Breast epithelium (tissue), 4 donors: ENCODE data around the gene EIF3L. TPM values are rescaled to one million over a fixed set of nuclear protein-coding genes. Genes with fewer than 3 reads are reported as not detected.
A peak's percentile ranks its signal among the peaks of the same experiment; 100 is the strongest.

Experiments
- DNase-seq, 2 donors: peaks; one replicate each; pipeline ENCODE4 v3.0.0-alpha.2; 2019; ENCODE audit warnings: low spot score in 2 of 2
- H3K27ac ChIP-seq, 2 donors: fragments of 200-600 bp; sonication (generic) in 1 of 2; one replicate each; pipeline ENCODE4 v1.5.1; 2016 to 2019; ENCODE audit warnings: mild to moderate bottlenecking in 1 of 2
- H3K27me3 ChIP-seq, 2 donors: fragments of 200-600 bp; sonication (generic) in 1 of 2; one replicate each; pipeline versions ENCODE4 v1.5.1 to v1.6.0; 2017 to 2019; ENCODE audit warnings: control low read depth in 1 of 2, mild to moderate bottlenecking in 1 of 2
- H3K36me3 ChIP-seq: fragments of 200-600 bp; one replicate; pipeline ENCODE4 v1.5.1; 2019
- H3K4me1 ChIP-seq, 2 donors: fragments of 200-600 bp; sonication (generic); one replicate each; pipeline ENCODE4 v1.5.1; 2016 to 2019; ENCODE audit warnings: control low read depth in 1 of 2
- H3K4me3 ChIP-seq, 3 donors: fragments of 200-600 bp; sonication (generic); 1 replicate in 2 of 3; 2 replicates in 1 of 3; pipeline ENCODE4 v1.5.1; 2016 to 2019; ENCODE audit warnings: mild to moderate bottlenecking in 3 of 3, moderate library complexity in 2 of 3
- H3K9me3 ChIP-seq, 2 donors: fragments of 200-600 bp; sonication (generic) in 1 of 2; one replicate each; pipeline ENCODE4 v1.5.1; 2016 to 2019; ENCODE audit warnings: control low read depth in 1 of 2
- CTCF ChIP-seq, 3 donors: fragments of 450-650 bp; IDR thresholded peaks; one replicate each; pipeline ENCODE4 v1.5.1; 2016 to 2017; ENCODE audit warnings: antibody characterized with exemption in 3 of 3, mild to moderate bottlenecking in 3 of 3, moderate library complexity in 3 of 3
- POLR2A ChIP-seq: fragments of 450-650 bp; IDR thresholded peaks from one replicate; pipeline ENCODE4 v1.6.1; 2016; ENCODE audit warnings: antibody characterized with exemption, mild to moderate bottlenecking, moderate library complexity
- POLR2AphosphoS5 ChIP-seq, 3 donors: sonication (generic); formaldehyde crosslinking; IDR thresholded peaks; one replicate each; pipeline ENCODE4 v1.6.1; 2017; ENCODE audit warnings: antibody characterized with exemption in 3 of 3
- intact Hi-C: fragments of 100-400 bp; cut with DNase I; formaldehyde crosslinking; loops from one replicate; pipeline ENCODE4 v1.15.1; 2023; ENCODE audit warnings: low total_unique reads
- total RNA-seq, 3 donors: library from RNA; depleted of rRNA; stranded (reverse); fragments of >200 nt; gene quantifications; one replicate each; pipeline ENCODE4 v1.1.0, GENCODE V29; 2016

EIF3L gene
- total RNA-seq, 3 donors from 2014 or later = 471 to 569 (median 490) TPM

GRCh38 chr22:37846433-37846832 is 2.8 kb upstream of the EIF3L start:
- no peak for DNase-seq
- peaks cover 0 to 7% of the 10 kb centered on the region in 2 donors for H3K4me1 ChIP-seq
- no peak overlapping the region for H3K27ac ChIP-seq
- H3K4me3 ChIP-seq = no peak overlapping the region
- H3K36me3 ChIP-seq = no peaks in the 10 kb centered on the region
- no peaks in the 10 kb centered on the region for H3K9me3 ChIP-seq
- H3K27me3 ChIP-seq = no peaks in the 10 kb centered on the region
- intact Hi-C loops = no loop called here
- TF ChIP-seq POLR2AphosphoS5 (IDR thresholded peaks at IDR 0.05) (no peak), POLR2A (no peak), CTCF (IDR thresholded peaks at IDR 0.05) (no peak)

GRCh38 chr22:37848587-37849088 is 581 bp upstream of the EIF3L start:
- peak overlapping the region; percentile 88 to 93 for H3K27ac ChIP-seq
- H3K4me3 ChIP-seq = peak overlapping the region; percentile 69 to 80 (median 77)
- intact Hi-C loops = no loop called here
- no peaks in the 10 kb centered on the region for H3K9me3 ChIP-seq
- H3K27me3 ChIP-seq = no peaks in the 10 kb centered on the region
- peaks cover 0 to 7% of the 10 kb centered on the region in 2 donors for H3K4me1 ChIP-seq
- H3K36me3 ChIP-seq = no peaks in the 10 kb centered on the region
- TF ChIP-seq POLR2AphosphoS5 (IDR thresholded peaks at IDR 0.05) (no peak), CTCF (IDR thresholded peaks at IDR 0.05) (no peak), POLR2A (no peak)
- DNase-seq = no peak

- Histone ChIP-seq H3K4me1 (peaks cover 0 to 7% of the 10 kb centered on the region in 2 donors), H3K27me3 (no peaks in the 10 kb centered on the region), H3K4me3 (no peak overlapping the region), H3K27ac (no peak overlapping the region), H3K9me3 (no peaks in the 10 kb centered on the region), H3K36me3 (no peaks in the 10 kb centered on the region)
- intact Hi-C loops = no loop called here
- TF ChIP-seq POLR2A = no peak
- no peak for TF ChIP-seq POLR2AphosphoS5 (IDR thresholded peaks at IDR 0.05)
- TF ChIP-seq CTCF (IDR thresholded peaks at IDR 0.05) = no peak
- DNase-seq = no peak
Observed at GRCh38 chr22:37850801-37851200, 1.6 kb downstream of the EIF3L start.

- Histone ChIP-seq H3K4me1 (peaks cover 0 to 7% of the 10 kb centered on the region in 2 donors), H3K27me3 (no peaks in the 10 kb centered on the region), H3K27ac (no peak overlapping the region), H3K9me3 (no peaks in the 10 kb centered on the region), H3K36me3 (no peaks in the 10 kb centered on the region), H3K4me3 (no peak overlapping the region)
- DNase-seq = no peak
- TF ChIP-seq CTCF (IDR thresholded peaks at IDR 0.05) (no peak), POLR2AphosphoS5 (IDR thresholded peaks at IDR 0.05) (no peak), POLR2A (no peak)
- intact Hi-C loops = no loop called here
Observed at GRCh38 chr22:37852418-37852817, 3.2 kb downstream of the EIF3L start.

- Histone ChIP-seq H3K9me3 (no peaks in the 10 kb centered on the region), H3K4me3 (no peak overlapping the region), H3K27me3 (no peaks in the 10 kb centered on the region), H3K27ac (no peak overlapping the region), H3K36me3 (no peaks in the 10 kb centered on the region), H3K4me1 (peaks cover 0 to 7% of the 10 kb centered on the region in 2 donors)
- intact Hi-C loops = no loop called here
- TF ChIP-seq POLR2AphosphoS5 (IDR thresholded peaks at IDR 0.05) = no peak
- no peak for TF ChIP-seq POLR2A
- no peak for TF ChIP-seq CTCF (IDR thresholded peaks at IDR 0.05)
- no peak for DNase-seq
Observed at GRCh38 chr22:37854946-37855345, 5.7 kb downstream of the EIF3L start.
